Thymus (tissue), 11 donors: ENCODE results near the gene TANC1. TPM values are rescaled to one million over a fixed set of nuclear protein-coding genes. Genes with fewer than 3 reads are reported as not detected.
A peak's percentile ranks its signal among the peaks of the same experiment; 100 is the strongest.

ENCODE experiments used
- DNase-seq, 9 donors: peaks; one replicate each; pipeline ENCODE4 v3.0.0-alpha.2; 2013; ENCODE audit warnings: low spot score in 9 of 9, low read depth in 6 of 9, missing footprints in 1 of 9
- H3K27ac ChIP-seq, 2 donors: one replicate each; pipeline ENCODE4 v1.5.1; 2013; ENCODE audit warnings: control low read depth in 1 of 2, low read depth in 1 of 2, low read length in 1 of 2, mild to moderate bottlenecking in 1 of 2, moderate library complexity in 1 of 2
- H3K27me3 ChIP-seq, 2 donors: one replicate each; pipeline ENCODE4 v1.5.1; 2013; ENCODE audit warnings: low read length in 1 of 2; ENCODE audit not compliant: control insufficient read depth in 2 of 2, insufficient read depth in 1 of 2
- H3K36me3 ChIP-seq, 2 donors: one replicate each; pipeline ENCODE4 v1.5.1; 2013; ENCODE audit warnings: low read length in 1 of 2, mild to moderate bottlenecking in 1 of 2, moderate library complexity in 1 of 2; ENCODE audit not compliant: control insufficient read depth in 2 of 2, insufficient read depth in 2 of 2
- H3K4me1 ChIP-seq, 2 donors: one replicate each; pipeline ENCODE4 v1.5.1; 2013; ENCODE audit warnings: low read length in 2 of 2; ENCODE audit not compliant: control insufficient read depth in 2 of 2, insufficient read depth in 2 of 2
- H3K4me3 ChIP-seq, 2 donors: one replicate each; pipeline ENCODE4 v1.5.1; 2013; ENCODE audit warnings: low read length in 2 of 2, control low read depth in 1 of 2, mild to moderate bottlenecking in 1 of 2
- H3K9me3 ChIP-seq, 2 donors: one replicate each; pipeline ENCODE4 v1.5.1; 2013; ENCODE audit warnings: low read length in 1 of 2, mild to moderate bottlenecking in 1 of 2; ENCODE audit not compliant: control insufficient read depth in 2 of 2, insufficient read depth in 1 of 2
- WGBS: extraction: QIAGEN DNeasy Blood & Tissue Kit; methylation state at CpG from one replicate; pipeline ENCODE4 v1.1.7; 2013; 5-methylcytosine and 5-hydroxymethylcytosine counted together
- polyA plus RNA-seq: library from polyadenylated mRNA; stranded (reverse); fragments of 200-250 nt; gene quantifications from one replicate; pipeline ENCODE4 v1.2.3, GENCODE V29; 2013
- total RNA-seq: library from RNA; stranded (reverse); fragments of 120-200 nt; gene quantifications from one replicate; pipeline ENCODE4 v1.2.4, GENCODE V29; 2013
- donor health status: healthy.

The TANC1 gene
- total and polyA plus RNA-seq, 2 donors = 3.5 to 13.0 TPM

GRCh38 chr2:158984604-158985135, 16.2 kb downstream of the TANC1 start:
- H3K9me3 ChIP-seq = no peaks in the 10 kb centered on the region
- peak overlapping the region in 1 of 2 donors; percentile 36 for H3K27ac ChIP-seq
- H3K27me3 ChIP-seq = no peaks in the 10 kb centered on the region
- H3K4me3 ChIP-seq = no peak overlapping the region
- no peaks in the 10 kb centered on the region for H3K36me3 ChIP-seq
- H3K4me1 ChIP-seq = peaks cover 3 to 8% of the 10 kb centered on the region in 2 donors
- DNase-seq = no peak
- WGBS = 70% methylated on average over 5 of the region's 5 CpGs

DNA sequence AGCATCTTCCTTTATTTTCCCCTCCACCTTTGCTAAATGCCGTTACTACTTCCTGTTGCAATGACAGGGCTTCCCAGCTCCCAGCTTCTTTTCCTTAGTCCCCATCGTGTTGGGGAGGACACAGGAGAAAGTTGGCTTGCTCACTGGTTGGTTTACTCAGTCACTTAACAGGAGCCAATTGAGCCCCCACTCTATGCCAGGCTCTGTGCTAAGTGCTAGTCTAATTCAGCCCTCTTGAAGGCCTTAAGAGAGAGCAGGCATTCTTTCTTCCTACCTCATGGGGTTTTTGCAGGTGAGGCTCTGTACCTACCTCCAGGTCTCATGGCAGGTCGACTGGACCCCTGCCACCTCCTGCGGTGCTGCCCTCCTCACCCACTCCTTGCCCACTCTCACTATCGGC, 20.1 kb downstream of the TANC1 start:
- WGBS = 92% methylated on average over 5 of the region's 5 CpGs

DNA sequence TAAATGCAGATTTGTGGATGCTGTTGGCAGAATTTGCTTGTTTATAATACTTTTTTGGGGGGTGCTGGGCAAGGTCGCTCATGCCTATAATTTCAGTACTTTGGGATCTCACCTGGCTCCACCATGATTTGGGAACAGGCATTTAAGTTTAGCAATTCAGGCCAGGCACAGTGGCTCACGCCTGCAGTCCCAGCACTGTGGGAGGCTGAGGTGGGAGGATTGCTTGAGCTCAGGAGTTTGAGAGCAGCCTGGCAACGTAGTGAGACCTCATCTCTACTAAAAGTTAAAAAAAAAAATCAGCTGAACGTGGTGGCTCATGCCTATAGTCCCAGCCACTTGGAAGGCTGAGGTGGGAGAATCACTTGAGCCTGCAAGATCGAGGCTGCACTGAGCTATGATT, 20.7 kb downstream of the TANC1 start:
- Histone ChIP-seq H3K27ac (no peak overlapping the region), H3K36me3 (no peaks in the 10 kb centered on the region), H3K27me3 (no peaks in the 10 kb centered on the region), H3K4me1 (peaks cover 3 to 8% of the 10 kb centered on the region in 2 donors), H3K9me3 (no peaks in the 10 kb centered on the region), H3K4me3 (no peak overlapping the region)
- DNase-seq = no peak
- 98% methylated on average over 5 of the region's 5 CpGs for WGBS

More for the DNA sequence above, 20.1 kb downstream of the TANC1 start:
- no peak overlapping the region for H3K27ac ChIP-seq
- no peak overlapping the region for H3K4me3 ChIP-seq
- H3K36me3 ChIP-seq = no peaks in the 10 kb centered on the region
- no peaks in the 10 kb centered on the region for H3K27me3 ChIP-seq
- peaks cover 3 to 8% of the 10 kb centered on the region in 2 donors for H3K4me1 ChIP-seq
- no peaks in the 10 kb centered on the region for H3K9me3 ChIP-seq
- DNase-seq = no peak

- Histone ChIP-seq H3K27me3 (no peaks in the 10 kb centered on the region), H3K36me3 (no peaks in the 10 kb centered on the region), H3K27ac (no peak overlapping the region), H3K9me3 (no peaks in the 10 kb centered on the region), H3K4me1 (peaks cover 0 to 3% of the 10 kb centered on the region in 2 donors), H3K4me3 (no peak overlapping the region)
- DNase-seq = no peak
- 95% methylated on average over 6 of the region's 6 CpGs for WGBS
These were observed 22.2 kb downstream of the TANC1 start for GRCh38 chr2:158990397-158991214.

DNA sequence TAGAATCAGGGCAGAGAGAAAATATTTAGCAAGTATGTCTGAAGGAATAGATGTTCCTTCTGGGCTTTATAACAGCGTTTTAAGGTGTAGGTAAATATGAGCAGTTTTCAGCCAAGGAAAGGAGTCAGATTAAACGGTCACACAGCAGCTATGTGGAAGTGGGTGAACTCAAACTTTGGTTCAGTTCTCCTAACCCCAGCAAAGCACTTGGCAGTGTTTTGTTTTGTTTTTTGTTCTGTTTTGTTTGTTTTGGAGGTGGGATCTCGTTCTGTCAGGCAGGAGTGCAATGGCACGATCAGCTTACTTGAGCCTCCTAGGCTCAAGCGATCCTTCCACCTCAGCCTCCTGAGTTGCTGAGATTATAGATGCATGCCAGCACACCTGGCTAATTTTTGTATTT, 24.6 kb downstream of the TANC1 start:
- no peak for DNase-seq
- Histone ChIP-seq H3K27me3 (no peaks in the 10 kb centered on the region), H3K36me3 (no peaks in the 10 kb centered on the region), H3K9me3 (no peaks in the 10 kb centered on the region), H3K4me3 (no peak overlapping the region), H3K4me1 (no peaks in the 10 kb centered on the region), H3K27ac (no peak overlapping the region)
- WGBS = 99% methylated on average over 5 of the region's 5 CpGs

GRCh38 chr2:158993721-158994587, 25.5 kb downstream of the TANC1 start:
- Histone ChIP-seq H3K36me3 (no peaks in the 10 kb centered on the region), H3K9me3 (no peaks in the 10 kb centered on the region), H3K4me3 (no peak overlapping the region), H3K4me1 (peaks cover 5 to 7% of the 10 kb centered on the region in 2 donors), H3K27me3 (no peaks in the 10 kb centered on the region), H3K27ac (no peak overlapping the region)
- DNase-seq = no peak
- WGBS = 96% methylated on average over 4 of the region's 4 CpGs

- no peaks in the 10 kb centered on the region for H3K36me3 ChIP-seq
- no peak overlapping the region for H3K27ac ChIP-seq
- no peaks in the 10 kb centered on the region for H3K9me3 ChIP-seq
- no peak overlapping the region for H3K4me3 ChIP-seq
- WGBS = 99% methylated on average over 5 of the region's 5 CpGs
- DNase-seq = no peak
- H3K27me3 ChIP-seq = no peaks in the 10 kb centered on the region
- peaks cover 5 to 12% of the 10 kb centered on the region in 2 donors for H3K4me1 ChIP-seq
These were observed 26.7 kb downstream of the TANC1 start for GRCh38 chr2:158994920-158995676.

DNA sequence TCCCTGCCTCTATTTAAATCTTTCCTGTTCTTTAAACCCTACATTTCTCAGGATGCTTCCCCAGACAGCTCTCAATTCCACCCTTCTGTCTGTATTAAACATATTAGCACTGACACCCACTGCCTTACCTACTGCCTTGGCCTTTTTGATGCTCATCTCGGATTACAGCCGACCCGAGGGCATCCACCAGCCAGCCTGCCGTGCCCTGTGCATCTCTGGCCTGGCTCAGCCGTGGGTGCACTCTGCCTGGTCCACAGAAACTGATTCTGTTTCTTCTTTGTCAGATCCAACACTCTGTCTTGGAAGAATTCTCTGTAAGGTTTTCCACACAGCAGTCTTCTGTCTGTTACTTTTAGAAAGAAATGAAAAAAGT, 27.2 kb downstream of the TANC1 start:
- Histone ChIP-seq H3K27ac (no peak overlapping the region), H3K27me3 (no peaks in the 10 kb centered on the region), H3K9me3 (no peaks in the 10 kb centered on the region), H3K4me3 (no peak overlapping the region), H3K36me3 (no peaks in the 10 kb centered on the region), H3K4me1 (peaks cover 5 to 12% of the 10 kb centered on the region in 2 donors)
- WGBS = 97% methylated on average over 5 of the region's 5 CpGs
- no peak for DNase-seq
